Measurements from ENCODE around the gene PHF13. TPM values are rescaled to one million over a fixed set of nuclear protein-coding genes. Genes with fewer than 3 reads are reported as not detected.
A peak's percentile ranks its signal among the peaks of the same experiment; 100 is the strongest.

Gene PHF13
- total RNA-seq (2014; rRNA removed; shearing (Covaris generic)): 23.0 and 34.2 TPM in 2 replicates

DNA sequence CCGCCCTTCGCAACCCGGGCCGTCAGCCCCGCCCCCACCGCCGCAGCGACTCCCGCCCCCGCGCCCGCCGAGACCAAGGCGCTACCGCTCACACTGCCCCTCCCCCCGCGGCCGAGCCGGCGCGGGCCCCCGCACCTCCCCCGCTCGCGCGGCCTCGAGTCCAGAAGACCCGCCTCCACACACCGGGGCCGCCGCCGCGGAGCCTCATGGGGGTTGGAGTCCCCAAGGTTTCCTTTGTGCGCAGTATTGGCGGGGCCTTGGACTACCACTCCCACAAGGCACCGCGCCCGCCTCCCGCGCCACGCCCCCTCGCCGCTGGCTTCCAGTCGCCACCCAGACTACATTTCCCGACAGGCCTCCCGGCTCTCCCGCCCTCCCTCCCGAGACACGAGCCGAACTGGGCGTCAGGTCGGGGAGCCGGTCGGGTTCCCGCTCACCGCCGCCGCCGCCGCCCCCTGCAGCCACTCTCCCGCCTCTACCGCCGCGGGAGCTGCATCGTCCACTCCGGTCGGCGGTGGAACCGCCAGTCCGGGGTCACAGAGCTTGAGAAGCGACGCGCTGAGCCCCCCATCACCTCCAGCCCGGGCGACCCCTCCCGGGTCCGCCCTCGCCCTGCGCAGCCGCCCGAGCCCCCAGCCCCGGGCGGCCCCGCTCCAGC, at the start of gene PHF13:
Gene PHF13, plus strand, starts transcription at position 371 of the 658 bp plus-strand sequence. CDS start 336 bp downstream, outside the sequence.
- DNase-seq (ENCODE audit: low spot score): peak; percentile 98
- in situ Hi-C loops (cut with HindIII; ENCODE audit: low sequenced_read_pairs): no loop called here

DNA sequence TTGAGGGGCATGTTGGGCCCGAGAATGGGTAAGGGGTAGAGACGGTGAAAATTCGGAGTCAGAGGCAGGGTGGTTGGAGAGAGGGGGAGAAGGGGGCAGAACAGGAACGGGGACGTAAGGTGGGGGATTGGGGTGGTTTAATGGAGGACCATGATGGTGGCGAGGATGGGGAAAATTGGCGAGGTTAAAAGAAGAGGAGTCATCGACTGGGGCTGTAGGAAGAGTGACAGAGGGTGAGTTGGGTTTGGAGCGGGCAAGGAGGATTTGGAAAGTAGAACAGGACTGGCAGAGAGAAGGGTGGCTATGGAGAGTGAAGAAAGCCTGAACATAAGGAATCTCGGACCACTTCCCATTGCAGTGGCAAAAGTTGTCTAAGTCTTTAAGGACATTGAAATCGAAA, 44.5 kb upstream of the PHF13 start:
- in situ Hi-C loops (cut with HindIII; ENCODE audit: low sequenced_read_pairs): no loop called here

DNA sequence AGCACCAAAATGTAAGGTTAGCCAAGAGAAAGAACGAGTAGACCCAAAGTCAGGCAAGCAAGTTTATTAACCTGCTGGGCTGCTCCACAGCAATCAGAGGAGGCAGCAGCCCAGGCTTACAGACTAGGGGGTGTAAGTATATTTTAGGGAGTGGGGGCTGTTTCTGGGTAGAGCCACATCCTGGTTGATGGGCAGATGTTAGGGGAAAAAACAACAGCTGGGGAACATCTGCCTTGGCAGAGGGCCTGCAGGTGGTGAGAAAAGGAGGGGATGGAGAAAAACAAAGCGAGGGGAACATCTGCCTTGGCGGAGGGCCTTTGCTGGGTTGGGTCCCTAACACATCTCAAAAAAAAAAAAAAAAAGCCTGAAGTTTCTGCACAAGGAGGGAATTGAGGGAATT, 43.4 kb upstream of the PHF13 start:
- DNase-seq (ENCODE audit: low spot score): no peak
- in situ Hi-C loops (cut with HindIII; ENCODE audit: low sequenced_read_pairs): no loop called here

More for the DNA sequence above, 44.5 kb upstream of the PHF13 start:
- no peak for DNase-seq (ENCODE audit: low spot score)

DNA sequence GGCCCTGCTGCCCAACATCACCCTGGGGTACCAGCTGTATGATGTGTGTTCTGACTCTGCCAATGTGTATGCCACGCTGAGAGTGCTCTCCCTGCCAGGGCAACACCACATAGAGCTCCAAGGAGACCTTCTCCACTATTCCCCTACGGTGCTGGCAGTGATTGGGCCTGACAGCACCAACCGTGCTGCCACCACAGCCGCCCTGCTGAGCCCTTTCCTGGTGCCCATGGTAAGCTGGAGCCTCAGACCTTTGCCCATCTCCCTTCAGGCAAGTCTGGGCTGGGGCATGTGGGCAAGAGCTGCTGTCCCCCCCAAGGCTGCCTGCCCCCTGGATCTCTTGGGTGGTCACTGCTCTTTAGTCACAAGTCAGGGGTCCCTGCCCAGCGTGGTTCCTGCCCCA, 42.5 kb upstream of the PHF13 start:
- no peak for DNase-seq (ENCODE audit: low spot score)
- in situ Hi-C loops (cut with HindIII; ENCODE audit: low sequenced_read_pairs): no loop called here

DNA sequence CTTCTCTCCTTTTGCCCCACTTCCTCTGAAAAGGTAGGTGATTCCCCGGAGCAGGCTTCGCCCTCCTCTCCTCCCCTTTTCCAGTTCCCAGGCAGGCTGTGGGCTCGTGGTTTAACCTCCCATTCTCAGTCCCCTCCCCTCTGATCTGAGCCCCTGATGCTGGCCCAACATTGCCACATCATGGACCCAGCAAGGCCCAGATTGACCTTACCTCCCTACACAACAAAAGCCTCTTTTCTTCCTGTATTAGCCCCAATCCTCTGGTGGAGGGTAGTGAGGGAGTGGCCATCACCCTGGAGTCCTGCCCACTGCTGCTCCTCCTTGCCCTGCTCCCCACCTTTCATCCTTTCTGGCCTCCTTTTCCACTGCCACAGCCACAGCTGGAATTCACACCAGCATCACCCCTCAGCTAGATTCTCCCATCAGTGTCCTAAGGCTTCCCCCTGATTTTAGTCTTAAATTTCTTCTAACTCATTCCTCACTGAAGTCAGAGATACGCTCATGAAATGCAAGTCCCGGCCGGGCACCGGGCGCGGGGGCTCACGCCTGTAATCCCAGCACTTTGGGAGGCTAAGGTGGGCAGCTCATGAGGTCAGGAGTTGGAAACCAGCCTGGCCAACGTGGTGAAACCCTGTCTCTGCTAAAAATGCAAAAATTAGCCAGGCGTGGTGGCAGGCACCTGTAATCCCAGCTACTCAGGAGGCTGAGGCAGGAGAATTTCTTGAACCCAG, 40.7 kb upstream of the PHF13 start:
- no peak for DNase-seq (ENCODE audit: low spot score)
- in situ Hi-C loops (cut with HindIII; ENCODE audit: low sequenced_read_pairs): no loop called here

DNA sequence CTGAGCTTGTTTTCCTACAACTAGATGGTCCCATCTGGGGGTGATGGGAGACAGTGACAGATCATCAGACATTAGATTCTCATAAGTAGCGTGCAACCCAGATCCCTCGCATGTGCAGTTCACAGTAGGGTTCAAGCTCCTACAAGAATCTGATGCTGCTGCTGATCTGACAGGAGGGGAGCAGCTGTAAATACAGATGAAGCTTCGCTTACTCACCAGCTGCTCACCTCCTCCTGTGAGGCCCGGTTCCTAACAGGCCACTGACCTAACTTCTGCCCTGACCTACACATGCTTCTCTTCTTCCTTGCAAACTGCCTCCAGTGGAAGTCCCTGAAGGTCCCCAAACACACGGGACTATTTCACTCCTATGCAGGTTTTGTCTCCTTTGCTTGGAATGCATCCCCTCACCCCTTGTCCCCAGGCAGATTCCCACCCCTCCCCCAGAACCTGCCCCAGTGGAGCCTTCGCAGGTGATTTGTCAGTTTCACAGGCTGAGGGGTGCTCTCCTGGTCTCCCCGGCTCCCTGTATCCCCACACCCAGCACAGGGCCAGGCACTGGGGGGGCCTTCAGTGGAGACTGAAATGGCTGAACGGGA, 39.4 kb upstream of the PHF13 start:
- no peak for DNase-seq (ENCODE audit: low spot score)
- in situ Hi-C loops (cut with HindIII; ENCODE audit: low sequenced_read_pairs): no loop called here

DNA sequence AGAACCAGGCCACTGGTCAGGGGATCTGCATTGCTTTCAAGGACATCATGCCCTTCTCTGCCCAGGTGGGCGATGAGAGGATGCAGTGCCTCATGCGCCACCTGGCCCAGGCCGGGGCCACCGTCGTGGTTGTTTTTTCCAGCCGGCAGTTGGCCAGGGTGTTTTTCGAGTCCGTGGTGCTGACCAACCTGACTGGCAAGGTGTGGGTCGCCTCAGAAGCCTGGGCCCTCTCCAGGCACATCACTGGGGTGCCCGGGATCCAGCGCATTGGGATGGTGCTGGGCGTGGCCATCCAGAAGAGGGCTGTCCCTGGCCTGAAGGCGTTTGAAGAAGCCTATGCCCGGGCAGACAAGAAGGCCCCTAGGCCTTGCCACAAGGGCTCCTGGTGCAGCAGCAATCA, 38.7 kb upstream of the PHF13 start:
- DNase-seq (ENCODE audit: low spot score): no peak
- in situ Hi-C loops (cut with HindIII; ENCODE audit: low sequenced_read_pairs): no loop called here

DNA sequence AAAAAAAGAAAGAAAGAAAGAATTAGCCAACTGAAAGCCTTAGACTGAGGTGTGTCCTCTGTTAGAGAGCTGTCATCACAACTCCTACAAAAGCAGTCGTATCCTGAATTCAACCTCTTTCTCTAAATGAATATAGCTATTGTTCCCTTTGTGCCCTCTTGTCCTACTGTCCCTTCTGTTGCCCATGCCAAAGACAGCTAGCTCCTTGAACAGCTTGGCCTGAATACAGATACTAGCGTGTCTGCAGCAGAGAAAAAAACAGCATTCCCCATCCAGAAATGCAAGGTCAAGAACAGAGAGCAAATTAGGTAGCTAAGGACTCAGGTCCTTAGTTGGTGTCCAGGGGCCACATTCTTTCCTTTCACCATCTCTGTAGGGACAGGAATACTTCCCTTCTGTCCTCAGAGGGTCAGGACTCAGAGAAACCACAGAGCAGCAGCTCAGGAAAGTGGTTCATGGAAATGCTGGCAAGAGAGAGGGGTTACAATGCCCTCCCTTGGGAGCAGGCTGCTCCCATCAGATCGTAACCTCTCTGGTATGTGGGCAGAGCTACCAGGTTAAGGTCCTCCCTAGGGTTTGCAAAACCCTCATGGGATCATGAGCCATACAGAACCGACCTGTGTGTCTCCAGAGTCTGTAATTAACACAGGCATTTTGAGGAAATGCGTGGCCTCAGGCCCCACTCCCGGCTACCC, 35.6 kb upstream of the PHF13 start:
- in situ Hi-C loops (cut with HindIII; ENCODE audit: low sequenced_read_pairs): no loop called here
- no peak for DNase-seq (ENCODE audit: low spot score)

DNA sequence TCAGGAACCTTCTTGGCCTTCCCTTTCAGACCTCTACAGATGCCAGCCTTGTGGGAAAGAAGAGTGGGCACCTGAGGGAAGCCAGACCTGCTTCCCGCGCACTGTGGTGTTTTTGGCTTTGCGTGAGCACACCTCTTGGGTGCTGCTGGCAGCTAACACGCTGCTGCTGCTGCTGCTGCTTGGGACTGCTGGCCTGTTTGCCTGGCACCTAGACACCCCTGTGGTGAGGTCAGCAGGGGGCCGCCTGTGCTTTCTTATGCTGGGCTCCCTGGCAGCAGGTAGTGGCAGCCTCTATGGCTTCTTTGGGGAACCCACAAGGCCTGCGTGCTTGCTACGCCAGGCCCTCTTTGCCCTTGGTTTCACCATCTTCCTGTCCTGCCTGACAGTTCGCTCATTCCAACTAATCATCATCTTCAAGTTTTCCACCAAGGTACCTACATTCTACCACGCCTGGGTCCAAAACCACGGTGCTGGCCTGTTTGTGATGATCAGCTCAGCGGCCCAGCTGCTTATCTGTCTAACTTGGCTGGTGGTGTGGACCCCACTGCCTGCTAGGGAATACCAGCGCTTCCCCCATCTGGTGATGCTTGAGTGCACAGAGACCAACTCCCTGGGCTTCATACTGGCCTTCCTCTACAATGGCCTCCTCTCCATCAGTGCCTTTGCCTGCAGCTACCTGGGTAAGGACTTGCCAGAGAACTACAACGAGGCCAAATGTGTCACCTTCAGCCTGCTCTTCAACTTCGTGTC, 34.7 kb upstream of the PHF13 start:
- no peak for DNase-seq (ENCODE audit: low spot score)
- in situ Hi-C loops (cut with HindIII; ENCODE audit: low sequenced_read_pairs): no loop called here

DNA sequence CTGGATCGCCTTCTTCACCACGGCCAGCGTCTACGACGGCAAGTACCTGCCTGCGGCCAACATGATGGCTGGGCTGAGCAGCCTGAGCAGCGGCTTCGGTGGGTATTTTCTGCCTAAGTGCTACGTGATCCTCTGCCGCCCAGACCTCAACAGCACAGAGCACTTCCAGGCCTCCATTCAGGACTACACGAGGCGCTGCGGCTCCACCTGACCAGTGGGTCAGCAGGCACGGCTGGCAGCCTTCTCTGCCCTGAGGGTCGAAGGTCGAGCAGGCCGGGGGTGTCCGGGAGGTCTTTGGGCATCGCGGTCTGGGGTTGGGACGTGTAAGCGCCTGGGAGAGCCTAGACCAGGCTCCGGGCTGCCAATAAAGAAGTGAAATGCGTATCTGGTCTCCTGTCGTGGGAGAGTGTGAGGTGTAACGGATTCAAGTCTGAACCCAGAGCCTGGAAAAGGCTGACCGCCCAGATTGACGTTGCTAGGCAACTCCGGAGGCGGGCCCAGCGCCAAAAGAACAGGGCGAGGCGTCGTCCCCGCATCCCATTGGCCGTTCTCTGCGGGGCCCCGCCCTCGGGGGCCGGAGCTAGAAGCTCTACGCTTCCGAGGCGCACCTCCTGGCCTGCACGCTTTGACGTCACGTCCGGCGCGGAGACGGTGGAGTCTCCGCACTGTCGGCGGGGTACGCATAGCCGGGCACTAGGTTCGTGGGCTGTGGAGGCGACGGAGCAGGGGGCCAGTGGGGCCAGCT, 34.0 kb upstream of the PHF13 start, which contains the start of gene ZBTB48:
Gene ZBTB48, plus strand, starts transcription at position 621 of the 745 bp plus-strand sequence. CDS start 616 bp downstream, outside the sequence.
- in situ Hi-C loops (cut with HindIII; ENCODE audit: low sequenced_read_pairs): no loop called here

DNA sequence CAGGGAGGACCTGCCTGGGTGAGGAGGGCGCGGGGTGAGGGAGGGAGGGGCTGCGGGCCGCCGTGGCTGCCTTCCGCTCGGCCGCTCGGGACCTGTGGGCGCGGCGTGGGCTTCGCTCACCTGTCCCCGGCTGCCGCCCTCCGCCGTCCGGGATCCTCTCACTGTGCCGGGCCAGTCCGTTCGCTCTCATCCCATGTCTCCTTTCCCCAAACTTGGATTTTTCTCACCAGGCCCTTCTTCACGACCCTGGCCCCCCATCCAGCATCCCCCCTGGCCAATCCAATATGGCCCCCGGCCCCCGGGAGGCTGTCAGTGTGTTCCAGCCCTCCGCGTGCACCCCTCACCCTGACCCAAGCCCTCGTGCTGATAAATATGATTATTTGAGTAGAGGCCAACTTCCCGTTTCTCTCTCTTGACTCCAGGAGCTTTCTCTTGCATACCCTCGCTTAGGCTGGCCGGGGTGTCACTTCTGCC, 33.4 kb upstream of the PHF13 start:
- in situ Hi-C loops (cut with HindIII; ENCODE audit: low sequenced_read_pairs): no loop called here

More for the DNA sequence above, 34.0 kb upstream of the PHF13 start, which contains the start of gene ZBTB48:
- DNase-seq (ENCODE audit: low spot score): peak; percentile 99

DNA sequence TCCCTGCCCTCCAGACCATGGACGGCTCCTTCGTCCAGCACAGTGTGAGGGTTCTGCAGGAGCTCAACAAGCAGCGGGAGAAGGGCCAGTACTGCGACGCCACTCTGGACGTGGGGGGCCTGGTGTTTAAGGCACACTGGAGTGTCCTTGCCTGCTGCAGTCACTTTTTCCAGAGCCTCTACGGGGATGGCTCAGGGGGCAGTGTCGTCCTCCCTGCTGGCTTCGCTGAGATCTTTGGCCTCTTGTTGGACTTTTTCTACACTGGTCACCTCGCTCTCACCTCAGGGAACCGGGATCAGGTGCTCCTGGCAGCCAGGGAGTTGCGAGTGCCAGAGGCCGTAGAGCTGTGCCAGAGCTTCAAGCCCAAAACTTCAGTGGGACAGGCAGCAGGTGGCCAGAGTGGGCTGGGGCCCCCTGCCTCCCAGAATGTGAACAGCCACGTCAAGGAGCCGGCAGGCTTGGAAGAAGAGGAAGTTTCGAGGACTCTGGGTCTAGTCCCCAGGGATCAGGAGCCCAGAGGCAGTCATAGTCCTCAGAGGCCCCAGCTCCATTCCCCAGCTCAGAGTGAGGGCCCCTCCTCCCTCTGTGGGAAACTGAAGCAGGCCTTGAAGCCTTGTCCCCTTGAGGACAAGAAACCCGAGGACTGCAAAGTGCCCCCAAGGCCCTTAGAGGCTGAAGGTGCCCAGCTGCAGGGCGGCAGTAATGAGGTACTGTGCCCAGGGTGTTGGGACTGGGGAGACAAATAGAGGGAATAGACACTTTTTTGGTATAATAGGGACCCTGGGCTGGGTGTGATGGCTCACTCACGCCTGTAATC, 32.7 kb upstream of the PHF13 start:
- in situ Hi-C loops (cut with HindIII; ENCODE audit: low sequenced_read_pairs): no loop called here
- DNase-seq (ENCODE audit: low spot score): no peak

More for the DNA sequence above, 33.4 kb upstream of the PHF13 start:
- no peak for DNase-seq (ENCODE audit: low spot score)

DNA sequence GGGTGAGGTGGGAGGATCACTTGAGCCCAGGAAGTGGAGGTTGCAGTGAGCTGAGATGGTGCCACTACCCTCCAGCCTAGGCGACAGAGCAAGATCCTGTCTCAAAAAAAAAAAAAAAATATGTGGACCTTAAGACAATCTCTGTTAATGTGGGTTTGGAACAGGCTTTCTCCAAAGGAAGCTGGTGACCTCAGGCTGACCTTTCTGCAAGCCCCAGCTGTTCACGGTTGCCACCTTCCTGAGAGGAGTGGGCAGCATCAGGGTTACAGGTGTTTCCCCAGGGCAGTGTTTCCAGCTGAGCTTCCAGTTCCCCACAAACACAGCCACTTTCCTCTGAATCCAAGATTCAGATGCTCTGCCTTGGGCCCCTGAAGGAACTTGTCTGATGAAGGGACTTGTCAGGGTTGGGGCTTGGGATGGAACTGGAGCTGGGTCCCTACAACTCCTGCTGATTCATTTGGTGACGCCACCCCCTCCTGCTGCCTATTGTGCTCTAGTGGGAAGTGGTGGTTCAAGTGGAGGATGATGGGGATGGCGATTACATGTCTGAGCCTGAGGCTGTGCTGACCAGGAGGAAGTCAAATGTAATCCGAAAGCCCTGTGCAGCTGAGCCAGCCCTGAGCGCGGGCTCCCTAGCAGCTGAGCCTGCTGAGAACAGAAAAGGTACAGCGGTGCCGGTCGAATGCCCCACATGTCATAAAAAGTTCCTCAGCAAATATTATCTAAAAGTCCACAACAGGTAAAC, 31.8 kb upstream of the PHF13 start:
- in situ Hi-C loops (cut with HindIII; ENCODE audit: low sequenced_read_pairs): no loop called here

DNA sequence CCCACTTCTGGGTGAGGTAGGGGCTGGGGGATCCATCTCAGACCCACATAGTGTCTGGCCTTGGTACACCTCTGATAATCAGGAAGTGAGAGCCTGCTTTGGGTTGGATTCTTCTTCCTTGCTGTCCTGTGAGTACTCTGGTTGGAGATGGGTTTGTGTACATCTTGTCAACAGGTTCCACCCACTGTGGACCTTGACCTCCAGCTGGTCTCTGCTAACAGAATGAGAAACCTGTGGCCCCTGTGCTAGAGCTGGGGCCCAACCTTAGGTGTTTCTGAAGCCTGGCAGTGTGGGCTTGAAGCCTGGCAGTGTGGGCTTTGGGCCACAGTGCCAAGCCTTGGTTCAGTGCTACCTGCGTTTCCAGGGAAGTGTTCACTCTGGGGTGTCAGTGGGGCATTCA, 31.2 kb upstream of the PHF13 start:
- no peak for DNase-seq (ENCODE audit: low spot score)

More for the DNA sequence above, 31.8 kb upstream of the PHF13 start:
- DNase-seq (ENCODE audit: low spot score): no peak

DNA sequence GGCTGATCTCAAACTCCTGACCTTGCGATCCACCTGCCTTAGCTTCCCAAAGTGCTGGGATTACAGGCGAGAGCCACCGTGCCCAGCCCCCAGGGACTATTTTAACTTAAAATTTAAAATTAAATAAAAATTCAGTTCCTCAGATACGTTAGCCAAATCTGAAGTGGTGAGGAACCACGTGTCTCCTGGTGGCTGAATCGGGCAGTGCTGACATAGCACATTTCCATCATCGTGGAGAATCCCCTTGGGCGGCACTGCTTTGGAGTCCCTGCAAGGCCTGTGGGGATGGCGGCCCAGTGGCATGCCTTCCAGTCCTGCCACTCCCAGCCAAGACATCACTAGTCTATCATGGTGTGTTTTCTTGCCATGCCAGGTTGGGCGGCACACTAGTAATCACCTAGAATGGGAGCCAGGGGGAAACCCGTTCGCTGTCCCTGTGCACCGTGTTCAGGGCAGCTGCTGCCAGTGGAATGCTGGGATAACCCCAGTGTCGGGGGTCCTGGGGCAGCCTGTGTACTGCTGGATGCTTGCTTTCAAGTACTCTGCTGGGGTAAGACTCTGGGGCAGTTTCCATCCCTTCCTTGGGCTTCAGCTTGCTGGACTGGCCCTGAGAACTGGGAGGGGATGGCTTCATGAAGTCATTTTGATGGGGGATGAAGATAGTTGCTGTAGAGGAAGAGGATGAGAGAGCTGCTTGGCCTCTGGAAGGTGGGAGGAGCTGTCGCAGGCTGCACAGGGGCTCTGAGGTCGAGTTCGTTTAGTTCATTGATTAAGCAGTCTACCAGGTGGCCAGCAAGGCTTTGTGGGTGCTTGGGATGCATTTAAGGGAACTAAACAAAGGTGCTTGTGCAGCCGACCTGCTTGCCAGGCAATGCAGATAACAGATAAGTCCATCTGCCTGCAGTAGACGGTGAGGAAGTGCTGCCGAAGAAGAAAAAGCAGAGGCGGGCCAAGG, 29.1 kb upstream of the PHF13 start:
- in situ Hi-C loops (cut with HindIII; ENCODE audit: low sequenced_read_pairs): no loop called here
- no peak for DNase-seq (ENCODE audit: low spot score)

More for the DNA sequence above, 31.2 kb upstream of the PHF13 start:
- in situ Hi-C loops (cut with HindIII; ENCODE audit: low sequenced_read_pairs): no loop called here
